Vagina (tissue), 2 donors: ENCODE results near the gene CS.
"Not testable (repeated sequence)": the region's sequence is repeated elsewhere in the genome, so short reads cannot be mapped to it uniquely, and the experiment has no call there.

Source experiments
- POLR2A ChIP-seq, 2 donors: fragments of 450-650 bp; IDR thresholded peaks; one replicate each; pipeline ENCODE4 v1.6.1; 2017; ENCODE audit warnings: antibody characterized with exemption in 2 of 2, mild to moderate bottlenecking in 2 of 2, moderate library complexity in 2 of 2
- POLR2AphosphoS5 ChIP-seq, 2 donors: sonication (generic); formaldehyde crosslinking; IDR thresholded peaks; one replicate each; pipeline ENCODE4 v1.9.0; 2017; ENCODE audit warnings: antibody characterized with exemption in 2 of 2, mild to moderate bottlenecking in 2 of 2, low read depth in 1 of 2; ENCODE audit not compliant: insufficient read depth in 1 of 2
- TF ChIP-seq, protein P1 (sequence below), 3 experiments: fragments of 450-650 bp in 2 of 3; fragments of 200-600 bp in 1 of 3; sonication (generic) in 1 of 3; IDR thresholded peaks; one replicate each; pipeline ENCODE4 v1.5.1; 2017 to 2019; ENCODE audit warnings: antibody characterized with exemption in 3 of 3, mild to moderate bottlenecking in 2 of 3, moderate library complexity in 2 of 3

DNA sequence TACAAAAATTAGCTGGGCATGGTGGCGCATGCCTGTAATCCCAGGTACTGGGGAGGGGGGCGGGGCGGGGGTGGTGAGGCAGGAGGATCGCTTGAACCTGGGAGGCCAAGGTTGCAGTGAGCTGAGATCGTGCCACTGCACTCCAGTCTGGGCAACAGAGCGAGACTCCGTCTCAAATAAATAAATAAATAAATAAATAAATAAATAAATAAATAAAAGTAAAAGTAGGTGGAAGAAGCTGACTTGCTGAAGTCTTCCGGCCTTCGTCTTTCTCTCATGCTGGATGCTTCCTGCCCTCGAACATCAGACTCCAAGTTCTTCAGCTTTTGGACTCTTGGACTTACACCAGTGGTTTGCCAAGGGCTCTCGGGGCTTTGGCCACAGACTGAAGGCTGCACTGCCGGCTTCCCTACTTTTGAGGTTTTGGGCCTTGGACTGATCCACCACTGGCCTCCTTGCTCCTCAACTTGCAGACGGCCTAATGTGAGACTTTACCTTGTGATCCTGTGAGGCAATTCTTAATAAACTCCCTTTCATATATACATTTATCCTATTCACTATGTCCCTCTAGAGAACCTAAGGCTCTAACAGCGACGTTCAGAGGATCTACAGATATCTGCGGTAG, 34.0 kb downstream of the CS start:
- not testable (repeated sequence) for TF ChIP-seq POLR2AphosphoS5 (IDR thresholded peaks at IDR 0.05; ENCODE audit: insufficient read depth in 1 of 2, low read depth in 1 of 2); POLR2A (IDR thresholded peaks at IDR 0.05)
- TF ChIP-seq, protein P1, sequence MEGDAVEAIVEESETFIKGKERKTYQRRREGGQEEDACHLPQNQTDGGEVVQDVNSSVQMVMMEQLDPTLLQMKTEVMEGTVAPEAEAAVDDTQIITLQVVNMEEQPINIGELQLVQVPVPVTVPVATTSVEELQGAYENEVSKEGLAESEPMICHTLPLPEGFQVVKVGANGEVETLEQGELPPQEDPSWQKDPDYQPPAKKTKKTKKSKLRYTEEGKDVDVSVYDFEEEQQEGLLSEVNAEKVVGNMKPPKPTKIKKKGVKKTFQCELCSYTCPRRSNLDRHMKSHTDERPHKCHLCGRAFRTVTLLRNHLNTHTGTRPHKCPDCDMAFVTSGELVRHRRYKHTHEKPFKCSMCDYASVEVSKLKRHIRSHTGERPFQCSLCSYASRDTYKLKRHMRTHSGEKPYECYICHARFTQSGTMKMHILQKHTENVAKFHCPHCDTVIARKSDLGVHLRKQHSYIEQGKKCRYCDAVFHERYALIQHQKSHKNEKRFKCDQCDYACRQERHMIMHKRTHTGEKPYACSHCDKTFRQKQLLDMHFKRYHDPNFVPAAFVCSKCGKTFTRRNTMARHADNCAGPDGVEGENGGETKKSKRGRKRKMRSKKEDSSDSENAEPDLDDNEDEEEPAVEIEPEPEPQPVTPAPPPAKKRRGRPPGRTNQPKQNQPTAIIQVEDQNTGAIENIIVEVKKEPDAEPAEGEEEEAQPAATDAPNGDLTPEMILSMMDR (IDR thresholded peaks at IDR 0.05) = not testable (repeated sequence)
